GM12878 (cell line): ENCODE measurements around the gene POC5. TPM values are rescaled to one million over a fixed set of nuclear protein-coding genes. Genes with fewer than 3 reads are reported as not detected.

ENCODE experiments used
- ATAC-seq: fragments of 200-7000 bp; cut with Tn5 transposase; 3 replicates; pipeline ENCODE4 v1.9.1; 2020; ENCODE audit warnings: mild to moderate bottlenecking, moderate library complexity
- BruUV-seq: library from RNA; stranded (reverse); fragments of 400-500 nt; replicated peaks from 2 replicates; lab custom pipeline; 2021; lab: Mats Ljungman, UMichigan
- CTCF ChIA-PET: fragments of 300-600 bp; sonication (Branson Sonifier 250); formaldehyde crosslinking; extraction: SDS; loops from one replicate; lab custom pipeline; 2021; ENCODE audit warnings: inconsistent platforms; lab: Yijun Ruan, JAX
- POLR2A ChIA-PET: fragments of 350-600 bp; formaldehyde crosslinking; extraction: SDS; loops from one replicate; lab custom pipeline; 2021; ENCODE audit warnings: inconsistent platforms; lab: Charles Lee
- RAD21 ChIA-PET: fragments of 300-600 bp; sonication (Branson Sonifier 250); formaldehyde crosslinking; loops from one replicate; lab custom pipeline; 2023; ENCODE audit warnings: antibody characterized with exemption; ENCODE audit not compliant: unreplicated experiment; lab: Charles Lee
- SMC1A ChIA-PET: fragments of 300-600 bp; sonication (Branson Sonifier 250); formaldehyde crosslinking; loops from one replicate; lab custom pipeline; 2023; ENCODE audit not compliant: unreplicated experiment, uncharacterized antibody; lab: Charles Lee
- DNase-seq: peaks from one replicate; pipeline ENCODE4 v3.0.0-alpha.2; 2011; ENCODE audit warnings: low read depth, low spot score
- FAIRE-seq: peaks from 3 replicates; lab custom pipeline; 2011; peaks lifted over from hg19 to GRCh38; lab: Jason Lieb, UNC
- H2AFZ ChIP-seq: 2 replicates; pipeline ENCODE4 v1.6.0; 2011; ENCODE audit warnings: low read depth, low read length, control low read depth; ENCODE audit not compliant: control insufficient read depth
- H3K27ac ChIP-seq: 2 replicates; pipeline ENCODE4 v1.5.1; 2011; ENCODE audit warnings: control low read depth; ENCODE audit not compliant: control insufficient read depth, insufficient read depth
- H3K27me3 ChIP-seq, 2 experiments: replicated peaks in 1 of 2; 2 replicates each; pipeline versions ENCODE4 v1.6.0 to v1.6.1; 2011; ENCODE audit warnings: low read length in 1 of 2; ENCODE audit not compliant: control insufficient read depth in 2 of 2, insufficient read depth in 2 of 2
- H3K36me3 ChIP-seq, 2 experiments: 2 replicates each; pipeline ENCODE4 v1.5.1; 2011; ENCODE audit warnings: low read length in 1 of 2; ENCODE audit not compliant: control insufficient read depth in 2 of 2, insufficient read depth in 2 of 2
- H3K4me1 ChIP-seq: 2 replicates; pipeline ENCODE4 v1.6.1; 2011; ENCODE audit warnings: mild to moderate bottlenecking, low read length, moderate library complexity, mixed read lengths; ENCODE audit not compliant: control insufficient read depth, insufficient read depth
- H3K4me2 ChIP-seq: 2 replicates; pipeline ENCODE4 v1.6.0; 2011; ENCODE audit warnings: control low read depth; ENCODE audit not compliant: control insufficient read depth, insufficient read depth
- H3K4me3 ChIP-seq: fragments of 200-600 bp; sonication (generic); 2 replicates; pipeline ENCODE4 v1.5.1; 2016
- H3K79me2 ChIP-seq: 2 replicates; pipeline ENCODE4 v1.6.0; 2011; ENCODE audit warnings: low read length; ENCODE audit not compliant: control insufficient read depth, insufficient read depth
- H3K9ac ChIP-seq: 2 replicates; pipeline ENCODE4 v1.8.0; 2011; ENCODE audit warnings: low read length, control low read depth, mixed read lengths; ENCODE audit not compliant: control insufficient read depth, insufficient read depth
- H3K9me3 ChIP-seq: replicated peaks from 3 replicates; pipeline ENCODE4 v1.5.1; 2011; ENCODE audit warnings: mild to moderate bottlenecking, low read length; ENCODE audit not compliant: control insufficient read depth, insufficient read depth
- H4K20me1 ChIP-seq: 2 replicates; pipeline ENCODE4 v1.6.0; 2011; ENCODE audit not compliant: control insufficient read depth, insufficient read depth
- POLR2A ChIP-seq: IDR thresholded peaks from 2 replicates; pipeline ENCODE4 v1.6.1; 2011; ENCODE audit warnings: low read depth, mild to moderate bottlenecking, low read length
- RFX5 ChIP-seq: IDR thresholded peaks from 2 replicates; pipeline ENCODE4 v1.6.1; 2011; ENCODE audit warnings: low read depth, low read length, improper control_type of control experiment
- YBX1 ChIP-seq: fragments of 450-650 bp; IDR thresholded peaks from 2 replicates; pipeline ENCODE4 v1.6.1; 2016; ENCODE audit warnings: antibody characterized with exemption
- in situ Hi-C: fragments of 300-500 bp; cut with MboI; formaldehyde crosslinking; loops from 9 replicates; pipeline ENCODE4 v1.14.3; 2018; ENCODE audit warnings: mixed read lengths
- intact Hi-C: fragments of 100-400 bp; cut with micrococcal nuclease; formaldehyde crosslinking; loops from one replicate; pipeline ENCODE4 v1.14.2; 2022; ENCODE audit not compliant: unreplicated experiment
- polyA plus RNA-seq, 11 experiments: library from polyadenylated mRNA; depleted of rRNA in 4 of 11; unstranded in 6 of 11; stranded (reverse) in 5 of 11; fragments of >200 nt; fragmentation: Nextera tagmentation in 4 of 11; fragmentation: Illumina TruSeq in 1 of 11; extraction: Ambion mirVana in 4 of 11; extraction: Trizol in 1 of 11; gene quantifications; 1 replicate in 1 of 11; 2 replicates in 10 of 11; pipeline versions ENCODE4 v1.2.1 to v1.2.3, GENCODE V29; 2011 to 2016; ENCODE audit warnings: inconsistent platforms in 2 of 11, missing spikeins in 2 of 11, low read depth in 1 of 11
- total RNA-seq, 4 experiments: library from RNA; depleted of rRNA in 3 of 4; stranded (reverse); fragments of >200 nt in 3 of 4; fragmentation: Illumina TruSeq in 1 of 4; extraction: Trizol in 1 of 4; gene quantifications; 2 replicates each; pipeline versions ENCODE4 v1.2.1 to v1.2.3, GENCODE V29; 2013 to 2021
- TF ChIP-seq, protein P1 (sequence below): IDR thresholded peaks from 2 replicates; pipeline ENCODE4 v1.6.1; 2011; ENCODE audit warnings: mild to moderate bottlenecking, low read depth, low read length, moderate library complexity; ENCODE audit not compliant: insufficient replicate concordance
- TF ChIP-seq, protein P2 (sequence below): fragments of 450-650 bp; IDR thresholded peaks from 2 replicates; pipeline ENCODE4 v1.6.1; 2017; ENCODE audit warnings: mild to moderate bottlenecking, moderate library complexity

Gene POC5
- total and polyA plus RNA-seq, 10 of the 15 experiments (the other 5 are each of a cell fraction or from before 2014, with no cell fraction given), result 13.1 to 25.6 (median 21.8) TPM

DNA sequence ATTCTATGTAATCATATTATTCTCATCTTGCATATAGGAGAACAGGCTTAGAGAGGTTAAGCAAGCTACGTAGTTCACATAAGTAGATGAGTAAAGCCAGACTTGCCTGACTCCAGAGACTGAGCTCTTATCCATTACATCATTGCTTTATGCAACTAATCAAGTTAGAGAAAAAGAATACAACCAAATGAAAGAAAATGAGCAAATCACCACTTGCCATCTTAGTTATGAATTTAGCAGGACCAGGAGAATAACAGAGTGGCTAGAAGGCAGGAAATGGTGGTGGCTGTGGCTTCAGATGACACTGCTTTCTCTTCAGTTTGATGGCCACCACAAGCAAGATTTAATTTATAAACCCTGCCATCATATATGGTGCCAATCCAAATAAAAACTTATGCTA lies 26.6 kb downstream of the POC5 start (continued):
- TF ChIP-seq, protein P1, sequence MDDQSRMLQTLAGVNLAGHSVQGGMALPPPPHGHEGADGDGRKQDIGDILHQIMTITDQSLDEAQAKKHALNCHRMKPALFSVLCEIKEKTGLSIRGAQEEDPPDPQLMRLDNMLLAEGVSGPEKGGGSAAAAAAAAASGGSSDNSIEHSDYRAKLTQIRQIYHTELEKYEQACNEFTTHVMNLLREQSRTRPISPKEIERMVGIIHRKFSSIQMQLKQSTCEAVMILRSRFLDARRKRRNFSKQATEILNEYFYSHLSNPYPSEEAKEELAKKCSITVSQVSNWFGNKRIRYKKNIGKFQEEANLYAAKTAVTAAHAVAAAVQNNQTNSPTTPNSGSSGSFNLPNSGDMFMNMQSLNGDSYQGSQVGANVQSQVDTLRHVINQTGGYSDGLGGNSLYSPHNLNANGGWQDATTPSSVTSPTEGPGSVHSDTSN, result no peak
- no peak for TF ChIP-seq RFX5
- no peak for TF ChIP-seq POLR2A
- TF ChIP-seq, all 136 proteins: peak for 0

DNA sequence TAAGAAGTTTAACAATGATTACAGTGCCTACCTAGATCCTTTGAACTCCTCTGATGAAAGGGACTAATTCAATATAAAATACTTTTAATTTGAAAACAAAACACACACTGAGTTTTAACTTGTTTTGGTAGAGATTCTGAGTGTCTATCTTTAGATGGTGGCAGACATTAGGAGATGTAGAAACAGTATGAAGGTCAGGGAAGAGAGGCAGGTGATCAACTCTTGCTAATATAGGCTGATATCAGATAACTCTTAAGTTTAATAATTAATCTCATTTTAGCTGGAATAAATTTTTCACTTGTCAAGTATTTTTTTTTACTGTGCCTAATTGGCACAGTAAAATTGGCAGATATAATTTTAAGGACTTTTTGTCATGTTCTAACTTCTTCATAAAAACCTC lies 30.8 kb downstream of the POC5 start:
- FAIRE-seq (no peak), ATAC-seq (no peak), DNase-seq (no peak)
- H3K27me3 ChIP-seq, result no peaks in the 10 kb centered on the region
- RAD21 ChIA-PET, result no interaction called here
- no peak for TF ChIP-seq YBX1
- TF ChIP-seq, protein P2, sequence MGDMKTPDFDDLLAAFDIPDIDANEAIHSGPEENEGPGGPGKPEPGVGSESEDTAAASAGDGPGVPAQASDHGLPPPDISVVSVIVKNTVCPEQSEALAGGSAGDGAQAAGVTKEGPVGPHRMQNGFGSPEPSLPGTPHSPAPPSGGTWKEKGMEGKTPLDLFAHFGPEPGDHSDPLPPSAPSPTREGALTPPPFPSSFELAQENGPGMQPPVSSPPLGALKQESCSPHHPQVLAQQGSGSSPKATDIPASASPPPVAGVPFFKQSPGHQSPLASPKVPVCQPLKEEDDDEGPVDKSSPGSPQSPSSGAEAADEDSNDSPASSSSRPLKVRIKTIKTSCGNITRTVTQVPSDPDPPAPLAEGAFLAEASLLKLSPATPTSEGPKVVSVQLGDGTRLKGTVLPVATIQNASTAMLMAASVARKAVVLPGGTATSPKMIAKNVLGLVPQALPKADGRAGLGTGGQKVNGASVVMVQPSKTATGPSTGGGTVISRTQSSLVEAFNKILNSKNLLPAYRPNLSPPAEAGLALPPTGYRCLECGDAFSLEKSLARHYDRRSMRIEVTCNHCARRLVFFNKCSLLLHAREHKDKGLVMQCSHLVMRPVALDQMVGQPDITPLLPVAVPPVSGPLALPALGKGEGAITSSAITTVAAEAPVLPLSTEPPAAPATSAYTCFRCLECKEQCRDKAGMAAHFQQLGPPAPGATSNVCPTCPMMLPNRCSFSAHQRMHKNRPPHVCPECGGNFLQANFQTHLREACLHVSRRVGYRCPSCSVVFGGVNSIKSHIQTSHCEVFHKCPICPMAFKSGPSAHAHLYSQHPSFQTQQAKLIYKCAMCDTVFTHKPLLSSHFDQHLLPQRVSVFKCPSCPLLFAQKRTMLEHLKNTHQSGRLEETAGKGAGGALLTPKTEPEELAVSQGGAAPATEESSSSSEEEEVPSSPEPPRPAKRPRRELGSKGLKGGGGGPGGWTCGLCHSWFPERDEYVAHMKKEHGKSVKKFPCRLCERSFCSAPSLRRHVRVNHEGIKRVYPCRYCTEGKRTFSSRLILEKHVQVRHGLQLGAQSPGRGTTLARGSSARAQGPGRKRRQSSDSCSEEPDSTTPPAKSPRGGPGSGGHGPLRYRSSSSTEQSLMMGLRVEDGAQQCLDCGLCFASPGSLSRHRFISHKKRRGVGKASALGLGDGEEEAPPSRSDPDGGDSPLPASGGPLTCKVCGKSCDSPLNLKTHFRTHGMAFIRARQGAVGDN, result no peak
- H3K4me1 ChIP-seq, result no peaks in the 10 kb centered on the region
- no peak overlapping the region for H2AFZ ChIP-seq
- CTCF ChIA-PET, result interaction anchor here (0.8 to 0.9 kb wide), 2 partner anchors 325 to 570 kb away, joined by 3 read pairs; no protein-coding TSS in a partner anchor
- H3K9me3 ChIP-seq, result no peaks in the 10 kb centered on the region
- H3K4me2 ChIP-seq, result no peak overlapping the region
- no peak overlapping the region for H3K9ac ChIP-seq
- peaks cover 0 to 10% of the 10 kb centered on the region in 2 experiments for H3K36me3 ChIP-seq
- no peaks in the 10 kb centered on the region for H3K79me2 ChIP-seq
- in situ Hi-C loops, result no loop called here
- intact Hi-C loops, result loop anchor here (10.0 kb wide), 1 partner anchor 342 kb away; no protein-coding TSS in a partner anchor
- POLR2A ChIA-PET, result interaction anchor here (0.6 kb wide), 1 partner anchor 277 kb away, joined by 4 read pairs; no protein-coding TSS in a partner anchor
- SMC1A ChIA-PET, result no interaction called here
- H3K4me3 ChIP-seq, result no peak overlapping the region
- BruUV-seq, result no TSS peak
- H4K20me1 ChIP-seq, result no peaks in the 10 kb centered on the region
- H3K27ac ChIP-seq, result no peak overlapping the region
